Measurements from ENCODE around the gene ZNF846. TPM values are rescaled to one million over a fixed set of nuclear protein-coding genes. Genes with fewer than 3 reads are reported as not detected.

The ZNF846 gene
- total and polyA plus RNA-seq, 9 of the 15 experiments (the other 6 are each of a cell fraction or from before 2014, with no cell fraction given): 4.1 to 8.7 (median 7.8) TPM

DNA sequence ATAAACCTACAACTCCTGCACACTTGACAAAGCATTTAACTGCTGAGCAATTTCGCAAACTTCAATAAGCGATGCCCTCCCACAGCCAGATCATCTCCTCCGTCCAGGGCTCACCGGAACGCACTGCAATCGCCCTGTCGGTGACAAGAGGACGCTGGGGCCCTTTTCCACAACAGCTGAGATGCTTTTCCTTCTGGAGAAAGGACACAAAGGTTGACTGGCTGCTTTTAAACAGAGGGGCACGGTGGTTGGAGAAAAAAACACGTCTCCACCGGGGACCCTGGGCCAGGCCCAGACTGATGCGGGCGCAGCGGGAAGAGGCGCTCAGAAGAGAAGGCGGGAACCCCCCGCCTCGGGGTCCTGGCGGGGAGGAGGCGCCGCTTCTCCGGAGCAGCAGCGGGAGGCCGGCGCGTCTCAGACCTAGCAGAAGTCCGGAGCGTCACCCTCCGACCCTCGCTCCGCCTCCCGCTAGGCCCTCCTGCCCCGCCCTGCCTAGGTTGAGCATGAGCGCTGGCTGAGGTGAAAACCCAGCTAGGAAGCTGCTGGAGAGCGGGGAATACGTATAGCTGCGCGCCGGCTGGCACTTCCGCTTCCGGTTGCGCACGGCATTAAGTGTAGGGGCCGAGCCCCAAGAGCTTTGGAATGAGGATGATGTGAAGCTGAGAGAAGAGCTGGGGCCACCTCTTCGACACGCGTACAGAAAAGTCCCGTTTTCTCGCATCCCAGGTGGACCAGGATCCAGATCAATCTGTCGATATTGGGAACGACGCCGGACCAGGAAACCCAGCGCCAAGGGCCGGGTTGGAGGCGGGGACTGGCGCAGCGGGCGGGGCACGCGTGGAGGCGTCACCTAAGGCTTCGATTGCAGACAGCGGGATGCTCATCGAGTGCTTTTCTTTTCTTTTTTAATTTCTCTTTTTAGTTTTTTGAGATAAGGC lies at the start of gene ZNF846 (continued):
- TF ChIP-seq TBL1XR1 (IDR thresholded peaks at IDR 0.05; ENCODE audit: low read length in 2 of 2): peak in 1 of 2 experiments; percentile 40; a peak in 1 of 4 replicates
- TF ChIP-seq TAF7 (tag; IDR thresholded peaks at IDR 0.05): peak; percentile 79
- TF ChIP-seq ZC3H8 (IDR thresholded peaks at IDR 0.05): no peak
- peak; percentile 67 for TF ChIP-seq ESRRA (IDR thresholded peaks at IDR 0.05; ENCODE audit: borderline replicate concordance, low read depth)
- TF ChIP-seq USF2 (CRISPR knock-in tag; IDR thresholded peaks at IDR 0.05): no peak
- TF ChIP-seq, protein P1, sequence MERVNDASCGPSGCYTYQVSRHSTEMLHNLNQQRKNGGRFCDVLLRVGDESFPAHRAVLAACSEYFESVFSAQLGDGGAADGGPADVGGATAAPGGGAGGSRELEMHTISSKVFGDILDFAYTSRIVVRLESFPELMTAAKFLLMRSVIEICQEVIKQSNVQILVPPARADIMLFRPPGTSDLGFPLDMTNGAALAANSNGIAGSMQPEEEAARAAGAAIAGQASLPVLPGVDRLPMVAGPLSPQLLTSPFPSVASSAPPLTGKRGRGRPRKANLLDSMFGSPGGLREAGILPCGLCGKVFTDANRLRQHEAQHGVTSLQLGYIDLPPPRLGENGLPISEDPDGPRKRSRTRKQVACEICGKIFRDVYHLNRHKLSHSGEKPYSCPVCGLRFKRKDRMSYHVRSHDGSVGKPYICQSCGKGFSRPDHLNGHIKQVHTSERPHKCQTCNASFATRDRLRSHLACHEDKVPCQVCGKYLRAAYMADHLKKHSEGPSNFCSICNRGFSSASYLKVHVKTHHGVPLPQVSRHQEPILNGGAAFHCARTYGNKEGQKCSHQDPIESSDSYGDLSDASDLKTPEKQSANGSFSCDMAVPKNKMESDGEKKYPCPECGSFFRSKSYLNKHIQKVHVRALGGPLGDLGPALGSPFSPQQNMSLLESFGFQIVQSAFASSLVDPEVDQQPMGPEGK (CRISPR knock-in tag; IDR thresholded peaks at IDR 0.05; ENCODE audit: borderline replicate concordance): no peak
- TF ChIP-seq SP1 (CRISPR knock-in tag; IDR thresholded peaks at IDR 0.05): peak; percentile 95
- peak; percentile 78 for TF ChIP-seq NR2C2 (CRISPR knock-in tag; IDR thresholded peaks at IDR 0.05)
- TF ChIP-seq NR2C2 (tag; IDR thresholded peaks at IDR 0.05): peak; percentile 92
- no peak for TF ChIP-seq NFIX (CRISPR knock-in tag; IDR thresholded peaks at IDR 0.05; ENCODE audit: low read depth)
- TF ChIP-seq, protein P2, sequence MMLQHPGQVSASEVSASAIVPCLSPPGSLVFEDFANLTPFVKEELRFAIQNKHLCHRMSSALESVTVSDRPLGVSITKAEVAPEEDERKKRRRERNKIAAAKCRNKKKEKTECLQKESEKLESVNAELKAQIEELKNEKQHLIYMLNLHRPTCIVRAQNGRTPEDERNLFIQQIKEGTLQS (IDR thresholded peaks at IDR 0.05): peak; percentile 19; the same call in 1 of the 2 replicates
- TF ChIP-seq, protein P2 (CRISPR knock-in tag; conservative IDR thresholded peaks at IDR 0.05): no peak
- no peak for TF ChIP-seq ZNF174 (CRISPR knock-in tag; IDR thresholded peaks at IDR 0.05)
- TF ChIP-seq MEF2D (tag; conservative IDR thresholded peaks at IDR 0.05; ENCODE audit: low read depth): no peak
- peak; percentile 79 for TF ChIP-seq HMGN3 (IDR thresholded peaks at IDR 0.05; ENCODE audit: borderline replicate concordance, extremely low read depth, insufficient read length, low read depth, low read length)
- no peak for TF ChIP-seq SRSF7 (optimal IDR thresholded peaks at IDR 0.05; ENCODE audit: low read depth, low read length)
- TF ChIP-seq ILF3 (IDR thresholded peaks at IDR 0.05; ENCODE audit: borderline replicate concordance): no peak
- peak; percentile 54; the same call in 1 of the 2 replicates for TF ChIP-seq SMARCC2 (IDR thresholded peaks at IDR 0.05; ENCODE audit: low read depth)
- no peak for TF ChIP-seq SNRNP70 (optimal IDR thresholded peaks at IDR 0.05; ENCODE audit: low read depth, low read length)
- no peak for TF ChIP-seq ZNF444 (CRISPR knock-in tag; IDR thresholded peaks at IDR 0.05)
- peak; percentile 80 for TF ChIP-seq TOE1 (IDR thresholded peaks at IDR 0.05; ENCODE audit: borderline replicate concordance)
- TF ChIP-seq TOE1 (CRISPR knock-in tag; IDR thresholded peaks at IDR 0.05; ENCODE audit: borderline replicate concordance, low read depth): 0 out of 2 replicates have a peak, but pooled peaks have one; percentile 61
- 0 out of 2 replicates have a peak, but pooled peaks have one; percentile 25 for TF ChIP-seq ZBTB9 (CRISPR knock-in tag; IDR thresholded peaks at IDR 0.05)

All from K562 (cell line).